HUES48 (cell line): ENCODE results near the gene TRAFD1.

Source experiments
- H3K27ac ChIP-seq: one replicate; pipeline ENCODE4 v1.7.0; 2013; ENCODE audit warnings: low read depth, low read length, inconsistent platforms
- H3K27me3 ChIP-seq: 2 replicates; pipeline ENCODE4 v1.6.1; 2013; ENCODE audit warnings: mild to moderate bottlenecking, low read length; ENCODE audit not compliant: control insufficient read depth, insufficient read depth
- H3K36me3 ChIP-seq: 2 replicates; pipeline ENCODE4 v1.6.1; 2013; ENCODE audit warnings: low read length; ENCODE audit not compliant: control insufficient read depth, insufficient read depth
- H3K4me1 ChIP-seq: 2 replicates; pipeline ENCODE4 v1.6.1; 2013; ENCODE audit warnings: mild to moderate bottlenecking, low read length; ENCODE audit not compliant: control insufficient read depth, insufficient read depth
- H3K4me3 ChIP-seq: 2 replicates; pipeline ENCODE4 v1.5.1; 2013; ENCODE audit warnings: mild to moderate bottlenecking, low read depth, low read length
- H3K9ac ChIP-seq: 2 replicates; pipeline ENCODE4 v1.6.1; 2013; ENCODE audit warnings: mild to moderate bottlenecking, low read depth, low read length, moderate library complexity
- H3K9me3 ChIP-seq: 2 replicates; pipeline ENCODE4 v1.6.1; 2013; ENCODE audit warnings: low read length; ENCODE audit not compliant: control insufficient read depth, insufficient read depth

The TRAFD1 gene

DNA sequence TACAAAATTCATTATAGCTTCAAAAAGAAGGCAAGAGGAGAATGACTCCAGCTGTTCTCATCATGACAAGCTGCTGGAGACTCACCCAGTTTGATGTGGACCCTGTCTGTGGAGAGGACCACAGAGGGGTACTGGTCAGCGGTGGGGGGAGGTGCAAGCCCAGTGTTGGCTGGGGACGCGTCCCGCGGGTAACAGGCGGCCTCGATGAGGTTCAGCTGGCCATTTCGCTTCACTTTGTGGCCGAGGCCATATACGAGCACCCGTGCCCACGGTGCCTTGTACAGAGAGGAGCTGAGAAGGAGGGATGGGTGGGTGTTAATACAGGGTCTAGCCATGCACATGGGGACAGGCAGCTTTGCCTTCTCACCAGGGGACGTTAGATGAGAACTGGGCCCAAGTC, 67.1 kb downstream of the TRAFD1 start:
- Histone ChIP-seq H3K36me3 (peaks cover 60% of the 10 kb centered on the region), H3K9me3 (no peaks in the 10 kb centered on the region), H3K27me3 (no peaks in the 10 kb centered on the region), H3K9ac (no peak overlapping the region), H3K4me1 (no peaks in the 10 kb centered on the region), H3K4me3 (no peak overlapping the region), H3K27ac (no peak overlapping the region)

- H3K4me3 ChIP-seq, result no peak overlapping the region
- H3K27ac ChIP-seq, result no peak overlapping the region
- no peaks in the 10 kb centered on the region for H3K4me1 ChIP-seq
- H3K9ac ChIP-seq, result no peak overlapping the region
- H3K27me3 ChIP-seq, result no peaks in the 10 kb centered on the region
- no peaks in the 10 kb centered on the region for H3K9me3 ChIP-seq
- H3K36me3 ChIP-seq, result peaks cover 65% of the 10 kb centered on the region
Observed at GRCh38 chr12:112194601-112195247, 69.4 kb downstream of the TRAFD1 start.

DNA sequence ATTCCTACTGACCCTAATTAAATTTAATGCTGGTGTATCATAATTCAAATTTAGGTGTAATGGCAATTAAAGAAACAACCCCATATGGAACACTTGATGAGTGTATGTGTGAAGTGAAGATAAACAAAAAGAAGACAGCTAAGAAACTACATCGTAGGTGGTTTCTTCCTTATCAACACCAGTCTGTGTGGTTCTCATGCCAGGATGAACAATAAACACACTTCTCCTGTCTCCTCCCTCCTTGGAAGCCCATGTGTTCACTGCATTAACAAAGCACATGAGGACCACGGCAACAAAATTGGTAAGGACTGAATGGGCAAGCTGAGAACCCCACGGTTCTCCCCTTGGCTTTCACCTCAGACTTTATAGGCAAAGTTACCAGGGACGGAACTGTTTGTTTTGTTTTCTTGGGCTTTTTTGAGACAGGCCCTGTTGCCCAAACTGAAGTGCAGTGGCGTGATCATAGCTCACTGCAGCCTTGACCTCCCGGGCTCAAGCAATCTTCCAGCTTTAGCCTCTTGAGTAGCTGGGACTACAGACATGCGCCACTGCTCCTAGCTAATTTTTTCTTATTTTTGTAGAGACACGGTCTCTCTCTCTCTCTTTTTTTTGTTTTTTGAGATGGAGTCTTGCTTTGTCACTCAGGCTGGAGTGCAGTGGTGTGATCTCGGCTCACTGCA, 71.0 kb downstream of the TRAFD1 start:
- Histone ChIP-seq H3K9ac (no peak overlapping the region), H3K27me3 (no peaks in the 10 kb centered on the region), H3K9me3 (no peaks in the 10 kb centered on the region), H3K4me1 (no peaks in the 10 kb centered on the region), H3K4me3 (no peak overlapping the region), H3K36me3 (peaks cover 66% of the 10 kb centered on the region), H3K27ac (no peak overlapping the region)

DNA sequence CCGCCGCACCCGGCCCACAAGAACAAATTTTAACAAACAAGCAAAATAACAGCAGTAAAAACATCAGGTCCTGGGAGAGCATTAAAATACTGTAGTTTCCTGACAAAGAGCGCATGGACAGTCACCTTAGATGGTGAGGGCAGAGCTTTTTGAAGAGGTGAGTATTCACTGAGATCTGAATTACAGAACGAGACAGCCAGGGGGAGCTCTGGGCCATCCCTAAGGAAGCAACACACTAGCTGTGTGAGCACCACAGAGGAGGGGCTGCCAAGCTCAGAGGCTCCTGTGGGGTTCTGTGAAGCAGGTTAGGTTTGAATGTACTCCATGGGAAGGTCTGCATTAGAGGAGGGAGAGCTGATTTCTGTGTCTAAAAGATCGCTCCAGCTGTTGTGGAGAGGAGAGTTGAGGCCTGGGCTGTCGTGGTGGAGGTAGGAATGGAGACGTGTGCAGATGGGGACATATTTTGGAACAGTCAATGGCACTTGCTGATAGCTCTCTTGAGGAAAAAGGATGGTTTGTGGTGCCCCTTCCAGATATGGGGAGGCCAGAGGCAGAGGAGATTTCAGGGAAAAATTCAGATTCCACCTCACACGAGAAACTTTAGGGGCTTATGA, 72.9 kb downstream of the TRAFD1 start:
- peaks cover 54% of the 10 kb centered on the region for H3K36me3 ChIP-seq
- no peak overlapping the region for H3K9ac ChIP-seq
- H3K27ac ChIP-seq, result no peak overlapping the region
- no peaks in the 10 kb centered on the region for H3K9me3 ChIP-seq
- H3K27me3 ChIP-seq, result no peaks in the 10 kb centered on the region
- no peak overlapping the region for H3K4me3 ChIP-seq
- no peaks in the 10 kb centered on the region for H3K4me1 ChIP-seq

DNA sequence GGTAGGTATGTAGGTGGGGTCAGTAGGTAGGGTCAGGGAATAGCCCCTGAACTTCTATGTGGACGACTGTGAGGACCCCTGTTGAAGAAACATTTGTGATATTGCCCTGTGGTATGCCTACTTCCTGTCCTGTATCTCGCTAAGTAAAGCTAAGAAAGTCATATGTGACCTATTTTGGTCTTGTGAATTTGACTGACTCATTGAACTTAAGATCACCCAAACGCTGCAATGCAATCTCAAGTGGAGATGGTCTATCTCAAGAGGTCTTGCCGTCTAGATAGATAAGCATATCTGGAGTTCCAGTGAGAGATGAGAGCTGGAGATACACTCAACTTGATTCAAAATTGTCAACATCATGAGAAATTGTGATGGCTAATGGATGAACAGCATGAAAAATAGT, 73.8 kb downstream of the TRAFD1 start:
- no peak overlapping the region for H3K4me3 ChIP-seq
- H3K9me3 ChIP-seq, result no peaks in the 10 kb centered on the region
- no peaks in the 10 kb centered on the region for H3K4me1 ChIP-seq
- no peaks in the 10 kb centered on the region for H3K27me3 ChIP-seq
- H3K9ac ChIP-seq, result no peak overlapping the region
- peaks cover 51% of the 10 kb centered on the region for H3K36me3 ChIP-seq
- H3K27ac ChIP-seq, result no peak overlapping the region
